ENCODE results near the gene ZNF407.

- TF ChIP-seq, protein P1, sequence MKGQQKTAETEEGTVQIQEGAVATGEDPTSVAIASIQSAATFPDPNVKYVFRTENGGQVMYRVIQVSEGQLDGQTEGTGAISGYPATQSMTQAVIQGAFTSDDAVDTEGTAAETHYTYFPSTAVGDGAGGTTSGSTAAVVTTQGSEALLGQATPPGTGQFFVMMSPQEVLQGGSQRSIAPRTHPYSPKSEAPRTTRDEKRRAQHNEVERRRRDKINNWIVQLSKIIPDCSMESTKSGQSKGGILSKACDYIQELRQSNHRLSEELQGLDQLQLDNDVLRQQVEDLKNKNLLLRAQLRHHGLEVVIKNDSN (IDR thresholded peaks at IDR 0.05), result no peak
- TF ChIP-seq ZBTB7A (IDR thresholded peaks at IDR 0.05; ENCODE audit: low read depth), result no peak
- TF ChIP-seq MAX (IDR thresholded peaks at IDR 0.05), result no peak
- no peak for TF ChIP-seq RAD21 (IDR thresholded peaks at IDR 0.05; ENCODE audit: low read depth)
- no peak for TF ChIP-seq EGR1 (IDR thresholded peaks at IDR 0.05)
These were observed 136.4 kb downstream of the ZNF407 start for GRCh38 chr18:74734013-74734444.

Data from Ishikawa (cell line).